H1 (cell line): ENCODE data around the gene GCKR. TPM values are rescaled to one million over a fixed set of nuclear protein-coding genes. Genes with fewer than 3 reads are reported as not detected.

Source experiments
- BCL11A ChIP-seq, 2 experiments: IDR thresholded peaks; one replicate each; pipeline ENCODE4 v1.6.1; 2011; ENCODE audit warnings: low read depth in 2 of 2, low read length in 2 of 2, mild to moderate bottlenecking in 2 of 2
- GTF2F1 ChIP-seq: IDR thresholded peaks from 2 replicates; pipeline ENCODE4 v1.6.1; 2012; ENCODE audit warnings: low read depth, low read length, improper control_type of control experiment, borderline replicate concordance
- NANOG ChIP-seq: IDR thresholded peaks from 2 replicates; pipeline ENCODE4 v1.6.1; 2011; ENCODE audit warnings: low read length, low read depth, mild to moderate bottlenecking, inconsistent platforms; ENCODE audit not compliant: insufficient read depth, poor library complexity, severe bottlenecking
- POLR2A ChIP-seq, 2 experiments: IDR thresholded peaks; 1 replicate in 1 of 2; 2 replicates in 1 of 2; pipeline ENCODE4 v1.6.1; 2011; ENCODE audit warnings: low read depth in 2 of 2, low read length in 2 of 2, mild to moderate bottlenecking in 2 of 2; ENCODE audit errors: control extremely low read depth in 1 of 2
- POLR2AphosphoS5 ChIP-seq: IDR thresholded peaks from 2 replicates; pipeline ENCODE4 v1.6.1; 2011; ENCODE audit warnings: low read depth, low read length
- RBBP5 ChIP-seq: IDR thresholded peaks from 2 replicates; pipeline ENCODE4 v1.7.1; 2012; ENCODE audit warnings: low read depth, mild to moderate bottlenecking, inconsistent platforms, low read length, moderate library complexity, borderline replicate concordance
- polyA plus RNA-seq, 7 experiments: library from polyadenylated mRNA; depleted of rRNA in 3 of 7; stranded (reverse) in 5 of 7; unstranded in 2 of 7; fragments of >200 nt in 5 of 7; fragments of 200-250 nt in 2 of 7; gene quantifications; 1 replicate in 5 of 7; 2 replicates in 1 of 7; 4 replicates in 1 of 7; pipeline versions ENCODE4 v1.2.1 to v1.2.3, GENCODE V29; 2011 to 2013; ENCODE audit warnings: missing spikeins in 2 of 7, mixed read lengths in 2 of 7
- total RNA-seq: library from RNA; stranded (reverse); fragmentation: NEBNext Ultra II Directional; extraction: Animal tissue kit (Norgen Biotek cat#: 25700); gene quantifications from 2 replicates; pipeline ENCODE4 v1.2.1, GENCODE V29; 2021
- TF ChIP-seq, protein P1 (sequence below): fragments of 300-600 bp; sonication (generic); IDR thresholded peaks from 2 replicates; pipeline ENCODE4 v1.7.1; 2012; ENCODE audit warnings: low read length, moderate library complexity, mild to moderate bottlenecking, inconsistent platforms; ENCODE audit not compliant: insufficient replicate concordance

The GCKR gene
- total and polyA plus RNA-seq, 2 of the 8 experiments (the other 6 are each of a cell fraction or from before 2014, with no cell fraction given) = 0.30 to 1.2 TPM

- TF ChIP-seq BCL11A (IDR thresholded peaks at IDR 0.05; ENCODE audit: low read depth in 2 of 2, low read length in 2 of 2) (no peak), NANOG (no peak), GTF2F1 (no peak), POLR2A (IDR thresholded peaks at IDR 0.05; ENCODE audit: control extremely low read depth in 1 of 2, low read depth in 2 of 2, low read length in 2 of 2) (no peak), RBBP5 (no peak), POLR2AphosphoS5 (no peak)
- TF ChIP-seq, protein P1, sequence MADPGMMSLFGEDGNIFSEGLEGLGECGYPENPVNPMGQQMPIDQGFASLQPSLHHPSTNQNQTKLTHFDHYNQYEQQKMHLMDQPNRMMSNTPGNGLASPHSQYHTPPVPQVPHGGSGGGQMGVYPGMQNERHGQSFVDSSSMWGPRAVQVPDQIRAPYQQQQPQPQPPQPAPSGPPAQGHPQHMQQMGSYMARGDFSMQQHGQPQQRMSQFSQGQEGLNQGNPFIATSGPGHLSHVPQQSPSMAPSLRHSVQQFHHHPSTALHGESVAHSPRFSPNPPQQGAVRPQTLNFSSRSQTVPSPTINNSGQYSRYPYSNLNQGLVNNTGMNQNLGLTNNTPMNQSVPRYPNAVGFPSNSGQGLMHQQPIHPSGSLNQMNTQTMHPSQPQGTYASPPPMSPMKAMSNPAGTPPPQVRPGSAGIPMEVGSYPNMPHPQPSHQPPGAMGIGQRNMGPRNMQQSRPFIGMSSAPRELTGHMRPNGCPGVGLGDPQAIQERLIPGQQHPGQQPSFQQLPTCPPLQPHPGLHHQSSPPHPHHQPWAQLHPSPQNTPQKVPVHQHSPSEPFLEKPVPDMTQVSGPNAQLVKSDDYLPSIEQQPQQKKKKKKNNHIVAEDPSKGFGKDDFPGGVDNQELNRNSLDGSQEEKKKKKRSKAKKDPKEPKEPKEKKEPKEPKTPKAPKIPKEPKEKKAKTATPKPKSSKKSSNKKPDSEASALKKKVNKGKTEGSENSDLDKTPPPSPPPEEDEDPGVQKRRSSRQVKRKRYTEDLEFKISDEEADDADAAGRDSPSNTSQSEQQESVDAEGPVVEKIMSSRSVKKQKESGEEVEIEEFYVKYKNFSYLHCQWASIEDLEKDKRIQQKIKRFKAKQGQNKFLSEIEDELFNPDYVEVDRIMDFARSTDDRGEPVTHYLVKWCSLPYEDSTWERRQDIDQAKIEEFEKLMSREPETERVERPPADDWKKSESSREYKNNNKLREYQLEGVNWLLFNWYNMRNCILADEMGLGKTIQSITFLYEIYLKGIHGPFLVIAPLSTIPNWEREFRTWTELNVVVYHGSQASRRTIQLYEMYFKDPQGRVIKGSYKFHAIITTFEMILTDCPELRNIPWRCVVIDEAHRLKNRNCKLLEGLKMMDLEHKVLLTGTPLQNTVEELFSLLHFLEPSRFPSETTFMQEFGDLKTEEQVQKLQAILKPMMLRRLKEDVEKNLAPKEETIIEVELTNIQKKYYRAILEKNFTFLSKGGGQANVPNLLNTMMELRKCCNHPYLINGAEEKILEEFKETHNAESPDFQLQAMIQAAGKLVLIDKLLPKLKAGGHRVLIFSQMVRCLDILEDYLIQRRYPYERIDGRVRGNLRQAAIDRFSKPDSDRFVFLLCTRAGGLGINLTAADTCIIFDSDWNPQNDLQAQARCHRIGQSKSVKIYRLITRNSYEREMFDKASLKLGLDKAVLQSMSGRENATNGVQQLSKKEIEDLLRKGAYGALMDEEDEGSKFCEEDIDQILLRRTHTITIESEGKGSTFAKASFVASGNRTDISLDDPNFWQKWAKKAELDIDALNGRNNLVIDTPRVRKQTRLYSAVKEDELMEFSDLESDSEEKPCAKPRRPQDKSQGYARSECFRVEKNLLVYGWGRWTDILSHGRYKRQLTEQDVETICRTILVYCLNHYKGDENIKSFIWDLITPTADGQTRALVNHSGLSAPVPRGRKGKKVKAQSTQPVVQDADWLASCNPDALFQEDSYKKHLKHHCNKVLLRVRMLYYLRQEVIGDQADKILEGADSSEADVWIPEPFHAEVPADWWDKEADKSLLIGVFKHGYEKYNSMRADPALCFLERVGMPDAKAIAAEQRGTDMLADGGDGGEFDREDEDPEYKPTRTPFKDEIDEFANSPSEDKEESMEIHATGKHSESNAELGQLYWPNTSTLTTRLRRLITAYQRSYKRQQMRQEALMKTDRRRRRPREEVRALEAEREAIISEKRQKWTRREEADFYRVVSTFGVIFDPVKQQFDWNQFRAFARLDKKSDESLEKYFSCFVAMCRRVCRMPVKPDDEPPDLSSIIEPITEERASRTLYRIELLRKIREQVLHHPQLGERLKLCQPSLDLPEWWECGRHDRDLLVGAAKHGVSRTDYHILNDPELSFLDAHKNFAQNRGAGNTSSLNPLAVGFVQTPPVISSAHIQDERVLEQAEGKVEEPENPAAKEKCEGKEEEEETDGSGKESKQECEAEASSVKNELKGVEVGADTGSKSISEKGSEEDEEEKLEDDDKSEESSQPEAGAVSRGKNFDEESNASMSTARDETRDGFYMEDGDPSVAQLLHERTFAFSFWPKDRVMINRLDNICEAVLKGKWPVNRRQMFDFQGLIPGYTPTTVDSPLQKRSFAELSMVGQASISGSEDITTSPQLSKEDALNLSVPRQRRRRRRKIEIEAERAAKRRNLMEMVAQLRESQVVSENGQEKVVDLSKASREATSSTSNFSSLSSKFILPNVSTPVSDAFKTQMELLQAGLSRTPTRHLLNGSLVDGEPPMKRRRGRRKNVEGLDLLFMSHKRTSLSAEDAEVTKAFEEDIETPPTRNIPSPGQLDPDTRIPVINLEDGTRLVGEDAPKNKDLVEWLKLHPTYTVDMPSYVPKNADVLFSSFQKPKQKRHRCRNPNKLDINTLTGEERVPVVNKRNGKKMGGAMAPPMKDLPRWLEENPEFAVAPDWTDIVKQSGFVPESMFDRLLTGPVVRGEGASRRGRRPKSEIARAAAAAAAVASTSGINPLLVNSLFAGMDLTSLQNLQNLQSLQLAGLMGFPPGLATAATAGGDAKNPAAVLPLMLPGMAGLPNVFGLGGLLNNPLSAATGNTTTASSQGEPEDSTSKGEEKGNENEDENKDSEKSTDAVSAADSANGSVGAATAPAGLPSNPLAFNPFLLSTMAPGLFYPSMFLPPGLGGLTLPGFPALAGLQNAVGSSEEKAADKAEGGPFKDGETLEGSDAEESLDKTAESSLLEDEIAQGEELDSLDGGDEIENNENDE = no peak
These were observed 75.8 kb downstream of the GCKR start (continued) for GRCh38 chr2:27572439-27572838.
